Lower leg skin (tissue), 4 donors: ENCODE results near the gene FBXO41. TPM values are rescaled to one million over a fixed set of nuclear protein-coding genes. Genes with fewer than 3 reads are reported as not detected.
A peak's percentile ranks its signal among the peaks of the same experiment; 100 is the strongest.

ENCODE experiments used
- DNase-seq, 2 donors: peaks; one replicate each; pipeline ENCODE4 v3.0.0-alpha.2; 2019; ENCODE audit warnings: low spot score in 2 of 2
- H3K4me3 ChIP-seq: fragments of 200-600 bp; sonication (generic); 2 replicates; pipeline ENCODE4 v1.5.1; 2017; ENCODE audit warnings: mild to moderate bottlenecking, low read depth; ENCODE audit not compliant: poor library complexity, severe bottlenecking
- POLR2A ChIP-seq, 2 donors: fragments of 450-650 bp; IDR thresholded peaks; one replicate each; pipeline ENCODE4 v1.6.1; 2016 to 2017; ENCODE audit warnings: antibody characterized with exemption in 2 of 2, mild to moderate bottlenecking in 1 of 2, moderate library complexity in 1 of 2
- WGBS, 2 donors: methylation state at CpG; one replicate each; pipeline ENCODE4 v1.1.5; 2018; 5-methylcytosine and 5-hydroxymethylcytosine counted together
- intact Hi-C: fragments of 100-400 bp; cut with DNase I; formaldehyde crosslinking; loops from one replicate; pipeline ENCODE4 v1.15.0; 2023; ENCODE audit warnings: low total_unique reads
- total RNA-seq, 4 donors: library from RNA; depleted of rRNA; stranded (reverse); fragments of >200 nt; gene quantifications; one replicate each; pipeline ENCODE4 v1.1.0, GENCODE V29; 2016
- TF ChIP-seq, protein P1 (sequence below), 3 donors: fragments of 450-650 bp; IDR thresholded peaks; one replicate each; pipeline ENCODE4 v1.5.1; 2016; ENCODE audit warnings: antibody characterized with exemption in 3 of 3, mild to moderate bottlenecking in 3 of 3, moderate library complexity in 2 of 3

The FBXO41 gene
- total RNA-seq, 4 donors from 2014 or later: 2.9 to 4.1 (median 3.3) TPM

DNA sequence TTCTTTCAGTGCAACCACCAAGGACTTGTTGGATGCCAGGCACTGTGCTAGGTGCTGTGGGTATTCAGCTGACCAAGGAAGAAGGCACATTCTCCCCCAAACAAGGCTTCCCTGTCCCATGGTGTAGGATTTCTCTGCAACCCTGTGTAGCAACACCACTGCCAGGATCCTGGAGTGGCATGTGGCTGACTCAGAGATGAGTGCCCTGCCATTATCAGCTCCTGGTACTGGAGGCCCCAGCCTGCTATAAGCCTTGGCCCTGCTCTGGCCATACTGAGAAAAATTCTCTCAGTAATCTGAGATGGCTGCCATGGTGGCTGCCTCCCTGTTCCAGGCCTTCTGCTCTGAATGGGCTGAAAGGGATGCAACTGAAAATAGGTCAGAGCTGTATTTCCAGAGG lies 66.0 kb downstream of the FBXO41 start:
- no peak for TF ChIP-seq POLR2A (IDR thresholded peaks at IDR 0.05)
- TF ChIP-seq, protein P1, sequence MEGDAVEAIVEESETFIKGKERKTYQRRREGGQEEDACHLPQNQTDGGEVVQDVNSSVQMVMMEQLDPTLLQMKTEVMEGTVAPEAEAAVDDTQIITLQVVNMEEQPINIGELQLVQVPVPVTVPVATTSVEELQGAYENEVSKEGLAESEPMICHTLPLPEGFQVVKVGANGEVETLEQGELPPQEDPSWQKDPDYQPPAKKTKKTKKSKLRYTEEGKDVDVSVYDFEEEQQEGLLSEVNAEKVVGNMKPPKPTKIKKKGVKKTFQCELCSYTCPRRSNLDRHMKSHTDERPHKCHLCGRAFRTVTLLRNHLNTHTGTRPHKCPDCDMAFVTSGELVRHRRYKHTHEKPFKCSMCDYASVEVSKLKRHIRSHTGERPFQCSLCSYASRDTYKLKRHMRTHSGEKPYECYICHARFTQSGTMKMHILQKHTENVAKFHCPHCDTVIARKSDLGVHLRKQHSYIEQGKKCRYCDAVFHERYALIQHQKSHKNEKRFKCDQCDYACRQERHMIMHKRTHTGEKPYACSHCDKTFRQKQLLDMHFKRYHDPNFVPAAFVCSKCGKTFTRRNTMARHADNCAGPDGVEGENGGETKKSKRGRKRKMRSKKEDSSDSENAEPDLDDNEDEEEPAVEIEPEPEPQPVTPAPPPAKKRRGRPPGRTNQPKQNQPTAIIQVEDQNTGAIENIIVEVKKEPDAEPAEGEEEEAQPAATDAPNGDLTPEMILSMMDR (IDR thresholded peaks at IDR 0.05): no peak
- intact Hi-C loops: no loop called here
- DNase-seq: no peak
- H3K4me3 ChIP-seq: no peak overlapping the region

GRCh38 chr2:73217826-73218225 lies 66.5 kb downstream of the FBXO41 start:
- WGBS, 2 donors: 76 to 78% methylated on average over 2 of the region's 2 CpGs

GRCh38 chr2:73217160-73217559 lies 67.1 kb downstream of the FBXO41 start:
- DNase-seq: no peak
- intact Hi-C loops: no loop called here
- TF ChIP-seq, protein P1 (IDR thresholded peaks at IDR 0.05): no peak
- no peak for TF ChIP-seq POLR2A (IDR thresholded peaks at IDR 0.05)
- H3K4me3 ChIP-seq: no peak overlapping the region
- WGBS, 2 donors: 88 to 93% methylated on average over 5 of the region's 5 CpGs

More at GRCh38 chr2:73217826-73218225, 66.5 kb downstream of the FBXO41 start:
- TF ChIP-seq, protein P1 (IDR thresholded peaks at IDR 0.05): no peak
- TF ChIP-seq POLR2A (IDR thresholded peaks at IDR 0.05): no peak
- no peak overlapping the region for H3K4me3 ChIP-seq
- intact Hi-C loops: no loop called here
- no peak for DNase-seq

- no peak overlapping the region for H3K4me3 ChIP-seq
- DNase-seq: no peak
- 67 to 71% methylated on average over 4 of the region's 4 CpGs for WGBS, 2 donors
- TF ChIP-seq POLR2A (IDR thresholded peaks at IDR 0.05): no peak
- TF ChIP-seq, protein P1 (IDR thresholded peaks at IDR 0.05): no peak
- intact Hi-C loops: no loop called here
These were observed 69.0 kb downstream of the FBXO41 start for GRCh38 chr2:73215254-73215653.

- DNase-seq: peak; percentile 85 to 97
- 0 to 1% methylated on average over 22 to 23 of the region's 64 CpGs for WGBS, 2 donors
- H3K4me3 ChIP-seq: peak within 1 kb of the TSS; percentile 83
- TF ChIP-seq, protein P1 (IDR thresholded peaks at IDR 0.05): no peak
- no peak for TF ChIP-seq POLR2A (IDR thresholded peaks at IDR 0.05)
- intact Hi-C loops: no loop called here
These were observed 69.9 kb downstream of the FBXO41 start, which contains the start of gene SMYD5 for GRCh38 chr2:73214120-73215035. SMYD5 (plus strand) TSS chr2:73214245; CDS start chr2:73214267, 22 bp downstream.
